ENCODE results near the gene MARCHF10. TPM values are rescaled to one million over a fixed set of nuclear protein-coding genes. Genes with fewer than 3 reads are reported as not detected.

Gene MARCHF10
- total and polyA plus RNA-seq, 9 of the 15 experiments (the other 6 are each of a cell fraction or from before 2014, with no cell fraction given): not detected

GRCh38 chr17:62681061-62681938, 126.8 kb downstream of the MARCHF10 start (continued):
- TF ChIP-seq JUND (IDR thresholded peaks at IDR 0.05; ENCODE audit: borderline replicate concordance, low read depth, low read length) (peak; percentile 66; the same call in 1 of the 2 replicates), JUND (tag; IDR thresholded peaks at IDR 0.05; ENCODE audit: borderline replicate concordance, low read depth, low read length) (peak; percentile 52; the same call in 2 of the 3 replicates), EWSR1 (IDR thresholded peaks at IDR 0.05; ENCODE audit: borderline replicate concordance, low read depth, partially characterized antibody) (no peak), GTF2A2 (tag; IDR thresholded peaks at IDR 0.05) (no peak), COPS2 (conservative IDR thresholded peaks at IDR 0.05) (no peak), KLF10 (CRISPR knock-in tag; IDR thresholded peaks at IDR 0.05) (no peak), POLR3A (IDR thresholded peaks at IDR 0.05; ENCODE audit: borderline replicate concordance, extremely low read depth, insufficient read depth, insufficient read length) (no peak), DLX4 (CRISPR knock-in tag; IDR thresholded peaks at IDR 0.05) (no peak), NFRKB (IDR thresholded peaks at IDR 0.05; ENCODE audit: low read depth) (peak; percentile 80), ZNF696 (CRISPR knock-in tag; conservative IDR thresholded peaks at IDR 0.05) (no peak), FOXO4 (CRISPR knock-in tag; IDR thresholded peaks at IDR 0.05) (no peak), ZNF24 (IDR thresholded peaks at IDR 0.05) (peak; percentile 78), FUS (optimal IDR thresholded peaks at IDR 0.05; ENCODE audit: low read depth, low read length) (no peak), POLR2B (IDR thresholded peaks at IDR 0.05; ENCODE audit: low read depth, partially characterized antibody) (no peak), HCFC1 (IDR thresholded peaks at IDR 0.05; ENCODE audit: low read depth, low read length) (0 out of 2 replicates have a peak, but pooled peaks have one; percentile 13), ELF1 (tag; IDR thresholded peaks at IDR 0.05) (no peak), CSDE1 (IDR thresholded peaks at IDR 0.05) (no peak), TAF15 (IDR thresholded peaks at IDR 0.05; ENCODE audit: low read depth, low read length) (no peak), CBX8 (IDR thresholded peaks at IDR 0.05; ENCODE audit: borderline replicate concordance, extremely low read depth, low read depth, low read length, poor library complexity, severe bottlenecking) (no peak), NCOA6 (IDR thresholded peaks at IDR 0.05) (no peak), XRCC4 (IDR thresholded peaks at IDR 0.05; ENCODE audit: extremely low read depth, insufficient read depth, insufficient read length) (no peak), CHCHD3 (CRISPR knock-in tag; IDR thresholded peaks at IDR 0.05) (no peak), MITF (IDR thresholded peaks at IDR 0.05) (no peak), RBM34 (IDR thresholded peaks at IDR 0.05; ENCODE audit: borderline replicate concordance, insufficient read depth, low read length) (no peak), PRMT5 (CRISPR knock-in tag; IDR thresholded peaks at IDR 0.05) (no peak), MECOM (CRISPR knock-in tag; IDR thresholded peaks at IDR 0.05) (no peak), HMG20A (CRISPR knock-in tag; conservative IDR thresholded peaks at IDR 0.05) (no peak), CBFB (CRISPR knock-in tag; IDR thresholded peaks at IDR 0.05) (no peak)

Data from K562 (cell line).